NCI-H2029 treated with DMSO at 0.1 percent for 48 hours (cell line): ENCODE results near the gene TMEM212.

Source experiments
- DNase-seq: peaks from one replicate; lab custom pipeline; 2025; lab: John Stamatoyannopoulos, UW

TMEM212 gene

GRCh38 chr3:171834461-171834801, 8.7 kb upstream of the TMEM212 start:
- DNase-seq, result no peak

GRCh38 chr3:171835116-171835515, 8.0 kb upstream of the TMEM212 start:
- no peak for DNase-seq

- DNase-seq, result no peak
These were observed 7.5 kb upstream of the TMEM212 start for GRCh38 chr3:171835613-171836012.

GRCh38 chr3:171836855-171837254, 6.3 kb upstream of the TMEM212 start:
- DNase-seq, result no peak

- no peak for DNase-seq
These were observed 5.5 kb upstream of the TMEM212 start for GRCh38 chr3:171837698-171838097.

GRCh38 chr3:171838218-171838720, 4.9 kb upstream of the TMEM212 start:
- DNase-seq, result no peak

- no peak for DNase-seq
These were observed 3.9 kb upstream of the TMEM212 start for GRCh38 chr3:171839270-171839669.

GRCh38 chr3:171840445-171840810, 2.7 kb upstream of the TMEM212 start:
- no peak for DNase-seq

GRCh38 chr3:171840811-171841619, 2.1 kb upstream of the TMEM212 start:
- DNase-seq, result no peak

GRCh38 chr3:171841620-171842000, 1.5 kb upstream of the TMEM212 start:
- DNase-seq, result no peak

- no peak for DNase-seq
These were observed 1.7 kb downstream of the TMEM212 start for GRCh38 chr3:171844873-171845272.

GRCh38 chr3:171845481-171846284, 2.5 kb downstream of the TMEM212 start:
- DNase-seq, result no peak

- DNase-seq, result no peak
These were observed 3.4 kb downstream of the TMEM212 start for GRCh38 chr3:171846597-171846996.

GRCh38 chr3:171847133-171847532, 4.0 kb downstream of the TMEM212 start:
- DNase-seq, result no peak

- DNase-seq, result no peak
These were observed 4.6 kb downstream of the TMEM212 start for GRCh38 chr3:171847595-171848259.

- DNase-seq, result no peak
These were observed 6.6 kb downstream of the TMEM212 start for GRCh38 chr3:171849617-171850319.

GRCh38 chr3:171850320-171850959, 7.3 kb downstream of the TMEM212 start:
- DNase-seq, result no peak

- no peak for DNase-seq
These were observed 8.0 kb downstream of the TMEM212 start for GRCh38 chr3:171850960-171851659.

GRCh38 chr3:171851660-171852058, 8.5 kb downstream of the TMEM212 start:
- no peak for DNase-seq

GRCh38 chr3:171854649-171855305, 11.6 kb downstream of the TMEM212 start:
- DNase-seq, result no peak
